Measurements from ENCODE around the gene SCRG1.

GRCh38 chr4:173448103-173448502 is 49.2 kb upstream of the SCRG1 start:
- TF ChIP-seq CTCF (IDR thresholded peaks at IDR 0.05; ENCODE audit: low read depth, low read length) (no peak), EZH2phosphoT487 (IDR thresholded peaks at IDR 0.05; ENCODE audit: low read depth) (no peak)

All from OCI-LY3 (cell line).